H1 (cell line): Measurements from ENCODE around the gene DNAL4.

Experiments
- ATF3 ChIP-seq: IDR thresholded peaks from 2 replicates; pipeline ENCODE4 v1.6.1; 2011; ENCODE audit warnings: low read depth, mild to moderate bottlenecking, low read length; ENCODE audit not compliant: insufficient read depth
- CHD2 ChIP-seq: IDR thresholded peaks from 2 replicates; pipeline ENCODE4 v1.6.1; 2012; ENCODE audit warnings: low read length, improper control_type of control experiment
- CTCF ChIP-seq, 3 experiments: IDR thresholded peaks; 1 replicate in 2 of 3; 2 replicates in 1 of 3; pipeline versions ENCODE4 v1.5.1 to v1.6.1; 2011; ENCODE audit warnings: low read length in 3 of 3, mild to moderate bottlenecking in 3 of 3, inconsistent platforms in 2 of 3, low read depth in 1 of 3, moderate library complexity in 1 of 3; ENCODE audit not compliant: insufficient read depth in 1 of 3; ENCODE audit errors: control extremely low read depth in 1 of 3
- EGR1 ChIP-seq: IDR thresholded peaks from 2 replicates; pipeline ENCODE4 v1.6.1; 2011; ENCODE audit warnings: low read depth, low read length, borderline replicate concordance
- GABPA ChIP-seq: IDR thresholded peaks from 2 replicates; pipeline ENCODE4 v1.6.1; 2011; ENCODE audit warnings: mild to moderate bottlenecking, low read length, moderate library complexity, borderline replicate concordance; ENCODE audit not compliant: insufficient read depth
- JUND ChIP-seq: IDR thresholded peaks from 2 replicates; pipeline ENCODE4 v1.6.1; 2011; ENCODE audit warnings: mild to moderate bottlenecking, improper control_type of control experiment, low read length
- MAX ChIP-seq: IDR thresholded peaks from 2 replicates; pipeline ENCODE4 v1.6.1; 2012; ENCODE audit warnings: inconsistent platforms
- POLR2A ChIP-seq, 2 experiments: IDR thresholded peaks; 1 replicate in 1 of 2; 2 replicates in 1 of 2; pipeline ENCODE4 v1.6.1; 2011; ENCODE audit warnings: low read depth in 2 of 2, low read length in 2 of 2, mild to moderate bottlenecking in 2 of 2; ENCODE audit errors: control extremely low read depth in 1 of 2
- POLR2AphosphoS5 ChIP-seq: IDR thresholded peaks from 2 replicates; pipeline ENCODE4 v1.6.1; 2011; ENCODE audit warnings: low read depth, low read length
- RFX5 ChIP-seq: IDR thresholded peaks from 2 replicates; pipeline ENCODE4 v1.6.1; 2011; ENCODE audit warnings: low read depth, low read length, improper control_type of control experiment, borderline replicate concordance
- USF2 ChIP-seq: IDR thresholded peaks from 2 replicates; pipeline ENCODE4 v1.6.1; 2011; ENCODE audit warnings: low read length, improper control_type of control experiment
- YY1 ChIP-seq: IDR thresholded peaks from 2 replicates; pipeline ENCODE4 v1.6.1; 2011; ENCODE audit warnings: low read depth, mild to moderate bottlenecking, low read length

- TF ChIP-seq CTCF (IDR thresholded peaks at IDR 0.05; ENCODE audit: control extremely low read depth in 1 of 3, insufficient read depth in 1 of 3, low read depth in 1 of 3, low read length in 3 of 3) (no peak), MAX (no peak), YY1 (no peak), JUND (no peak), GABPA (no peak), POLR2AphosphoS5 (no peak), EGR1 (no peak), CHD2 (no peak), RFX5 (no peak), POLR2A (IDR thresholded peaks at IDR 0.05; ENCODE audit: control extremely low read depth in 1 of 2, low read depth in 2 of 2, low read length in 2 of 2) (no peak), USF2 (no peak), ATF3 (no peak)
Measured at GRCh38 chr22:38758276-38758945, 35.5 kb downstream of the DNAL4 start.
